K562 (cell line): ENCODE results near the gene HMSD. TPM values are rescaled to one million over a fixed set of nuclear protein-coding genes. Genes with fewer than 3 reads are reported as not detected.
"Not testable (repeated sequence)": the region's sequence is repeated elsewhere in the genome, so short reads cannot be mapped to it uniquely, and the experiment has no call there.

ENCODE experiments used
- ATAC-seq: fragments of 200-7000 bp; cut with Tn5 transposase; 3 replicates; pipeline ENCODE4 v1.9.1; 2020; ENCODE audit warnings: moderate library complexity
- BruUV-seq: library from RNA; stranded (reverse); fragments of 400-500 nt; replicated peaks from 2 replicates; lab custom pipeline; 2021; lab: Mats Ljungman, UMichigan
- CTCF ChIA-PET: fragments of 300-600 bp; formaldehyde crosslinking; extraction: SDS; loops from one replicate; lab custom pipeline; 2021; ENCODE audit warnings: low intra/inter-chr PET ratio; lab: Yijun Ruan, JAX
- POLR2A ChIA-PET: fragments of 300-600, 350-650 bp; sonication (Branson Sonifier 250); formaldehyde crosslinking; extraction: SDS; loops from one replicate; lab custom pipeline; 2021; ENCODE audit warnings: antibody characterized with exemption, inconsistent platforms; lab: Yijun Ruan, JAX
- DNase-seq, 4 experiments: peaks; one replicate each; pipeline versions ENCODE4 v3.0.0 to v3.0.0-alpha.2; 2011 to 2018; ENCODE audit warnings: low spot score in 3 of 4, mixed read lengths in 3 of 4; ENCODE audit errors: extremely low read depth in 1 of 4
- FAIRE-seq: peaks from 2 replicates; lab custom pipeline; 2011; peaks lifted over from hg19 to GRCh38; lab: Jason Lieb, UNC
- H2AFZ ChIP-seq: 2 replicates; pipeline ENCODE4 v1.6.0; 2011; ENCODE audit warnings: low read depth, low read length, control low read depth, inconsistent platforms
- H3K27ac ChIP-seq: fragments of 200-600 bp; 3 replicates; pipeline ENCODE4 v1.8.0; 2011; ENCODE audit warnings: low read depth, mild to moderate bottlenecking, control low read depth, inconsistent platforms, low read length, moderate library complexity, mixed read lengths; ENCODE audit errors: extremely low read depth
- H3K27me3 ChIP-seq, 2 experiments: fragments of 300-600 bp in 1 of 2; 2 replicates in 1 of 2; 3 replicates in 1 of 2; pipeline versions ENCODE4 v1.6.0 to v1.8.0; 2011; ENCODE audit warnings: inconsistent platforms in 2 of 2, low read length in 2 of 2, mild to moderate bottlenecking in 1 of 2, mixed read lengths in 1 of 2, moderate library complexity in 1 of 2; ENCODE audit not compliant: control insufficient read depth in 2 of 2, insufficient read depth in 2 of 2
- H3K36me3 ChIP-seq: fragments of 300-600 bp; 3 replicates; pipeline ENCODE4 v1.8.0; 2011; ENCODE audit warnings: mild to moderate bottlenecking, low read length, inconsistent platforms; ENCODE audit not compliant: control insufficient read depth, insufficient read depth
- H3K4me1 ChIP-seq, 2 experiments: fragments of 200-600 bp in 1 of 2; replicated peaks in 1 of 2; 2 replicates in 1 of 2; 3 replicates in 1 of 2; pipeline versions ENCODE4 v1.5.1 to v1.8.0; 2011; ENCODE audit warnings: inconsistent platforms in 2 of 2, low read length in 2 of 2, mild to moderate bottlenecking in 1 of 2, mixed read lengths in 1 of 2, moderate library complexity in 1 of 2; ENCODE audit not compliant: control insufficient read depth in 2 of 2, insufficient read depth in 2 of 2
- H3K4me2 ChIP-seq: 2 replicates; pipeline ENCODE4 v1.6.1; 2011; ENCODE audit warnings: low read length, control low read depth, inconsistent platforms, mixed read lengths; ENCODE audit not compliant: insufficient read depth
- H3K4me3 ChIP-seq: fragments of 200-600 bp; sonication (generic), shearing (Covaris generic); 2 replicates; pipeline ENCODE4 v1.5.1; 2016; ENCODE audit warnings: control low read depth, inconsistent platforms
- H3K79me2 ChIP-seq: fragments of 200-600 bp; 3 replicates; pipeline ENCODE4 v1.8.0; 2011; ENCODE audit warnings: low read length, inconsistent platforms; ENCODE audit not compliant: control insufficient read depth, insufficient read depth
- H3K9ac ChIP-seq, 2 experiments: 2 replicates each; pipeline versions ENCODE4 v1.6.0 to v1.6.1; 2011; ENCODE audit warnings: low read depth in 2 of 2, low read length in 2 of 2, control low read depth in 1 of 2, inconsistent platforms in 1 of 2, mild to moderate bottlenecking in 1 of 2, mixed read lengths in 1 of 2; ENCODE audit not compliant: insufficient read depth in 1 of 2
- H3K9me1 ChIP-seq: one replicate; pipeline ENCODE4 v1.6.0; 2011; ENCODE audit warnings: inconsistent platforms, mild to moderate bottlenecking, low read length, moderate library complexity; ENCODE audit not compliant: control insufficient read depth, insufficient read depth
- H3K9me3 ChIP-seq: replicated peaks from 2 replicates; pipeline ENCODE4 v1.5.1; 2011; ENCODE audit warnings: low read depth, low read length, inconsistent platforms; ENCODE audit not compliant: control insufficient read depth, insufficient read depth
- H4K20me1 ChIP-seq: replicated peaks from 2 replicates; pipeline ENCODE4 v1.6.1; 2011; ENCODE audit warnings: low read length, inconsistent platforms, mixed read lengths; ENCODE audit not compliant: control insufficient read depth, insufficient read depth
- KDM4B ChIP-seq, 2 experiments: fragments of 450-650 bp in 1 of 2; sonication (generic) in 1 of 2; IDR thresholded peaks; 2 replicates each; pipeline ENCODE4 v1.6.1; 2016 to 2017; ENCODE audit warnings: borderline replicate concordance in 2 of 2, antibody characterized with exemption in 1 of 2, low read depth in 1 of 2, mild to moderate bottlenecking in 1 of 2
- KHSRP ChIP-seq: fragments of 450-650 bp; IDR thresholded peaks from 2 replicates; pipeline ENCODE4 v1.6.1; 2017
- OTX1 ChIP-seq: fragments of 450-650 bp; formaldehyde crosslinking; IDR thresholded peaks from 2 replicates; pipeline ENCODE4 v1.4.0; 2022; ENCODE audit warnings: mild to moderate bottlenecking
- RBFOX2 ChIP-seq: fragments of 200-400 bp; formaldehyde crosslinking; IDR thresholded peaks from 2 replicates; pipeline ENCODE4 v1.6.1; 2017; ENCODE audit warnings: low read depth, mild to moderate bottlenecking, low read length, moderate library complexity
- RBM22 ChIP-seq: fragments of 200-400 bp; formaldehyde crosslinking; IDR thresholded peaks from 2 replicates; pipeline ENCODE4 v1.6.1; 2018; ENCODE audit warnings: low read length, low read depth; ENCODE audit not compliant: poor library complexity, severe bottlenecking
- SMARCA4 ChIP-seq: fragments of 450-650 bp; IDR thresholded peaks from 2 replicates; pipeline ENCODE4 v1.6.1; 2016
- ZNF717 ChIP-seq: fragments of 250-450 bp; sonication (Bioruptor Pico); IDR thresholded peaks from 2 replicates; pipeline ENCODE4 v1.5.0; 2021
- WGBS: fragments of 100-300 bp; shearing (Covaris generic); methylation state at CpG from one replicate; pipeline ENCODE4 v1.1.6; 2016; ENCODE audit warnings: low coverage, mixed read lengths; ENCODE audit not compliant: insufficient coverage; ENCODE audit errors: missing lambda C conversion rate; 5-methylcytosine and 5-hydroxymethylcytosine counted together
- in situ Hi-C: fragments of 300-500 bp; cut with MboI; formaldehyde crosslinking; loops from 4 replicates; pipeline ENCODE4 v1.15.0; 2018; ENCODE audit warnings: inconsistent platforms, mixed read lengths
- intact Hi-C: fragments of 100-400 bp; cut with micrococcal nuclease; formaldehyde crosslinking; loops from 2 replicates; pipeline ENCODE4 v1.14.2; 2022
- polyA plus RNA-seq, 8 experiments: library from polyadenylated mRNA; depleted of rRNA in 4 of 8; stranded (reverse) in 5 of 8; unstranded in 3 of 8; fragments of >200 nt; fragmentation: Nextera tagmentation in 2 of 8; fragmentation: Illumina TruSeq in 1 of 8; extraction: Ambion mirVana in 2 of 8; extraction: Trizol in 1 of 8; gene quantifications; 2 replicates each; pipeline versions ENCODE4 v1.2.1 to v1.2.3, GENCODE V29; 2011 to 2014; ENCODE audit warnings: inconsistent platforms in 1 of 8, missing spikeins in 1 of 8
- total RNA-seq, 7 experiments: library from RNA; depleted of rRNA in 6 of 7; stranded (reverse); fragments of >200 nt in 6 of 7; fragmentation: Illumina TruSeq in 2 of 7; extraction: Trizol in 2 of 7; gene quantifications; 2 replicates each; pipeline versions ENCODE4 v1.2.1 to v1.2.3, GENCODE V29; 2011 to 2021; ENCODE audit warnings: low replicate concordance in 1 of 7
- TF ChIP-seq, protein P1 (sequence below): sonication (generic); formaldehyde crosslinking; IDR thresholded peaks from 2 replicates; pipeline ENCODE4 v1.8.0; 2022; ENCODE audit warnings: missing genetic modification reagents, mild to moderate bottlenecking, borderline replicate concordance
- TF ChIP-seq, protein P2 (sequence below): fragments of 250-450 bp; sonication (Bioruptor Pico); IDR thresholded peaks from 2 replicates; pipeline ENCODE4 v1.6.1; 2021; ENCODE audit warnings: mild to moderate bottlenecking
- TF ChIP-seq, protein P3 (sequence below): sonication (generic); formaldehyde crosslinking; IDR thresholded peaks from 2 replicates; pipeline ENCODE4 v1.8.0; 2022; ENCODE audit warnings: mild to moderate bottlenecking, missing genetic modification reagents
- TF ChIP-seq, protein P4 (sequence below): sonication (generic); formaldehyde crosslinking; IDR thresholded peaks from 2 replicates; pipeline ENCODE4 v1.8.1; 2022; ENCODE audit warnings: missing genetic modification reagents

The HMSD gene
- total and polyA plus RNA-seq, 9 of the 15 experiments (the other 6 are each of a cell fraction or from before 2014, with no cell fraction given) = 0.18 to 0.39 (median 0.33) TPM; not detected in 6

DNA sequence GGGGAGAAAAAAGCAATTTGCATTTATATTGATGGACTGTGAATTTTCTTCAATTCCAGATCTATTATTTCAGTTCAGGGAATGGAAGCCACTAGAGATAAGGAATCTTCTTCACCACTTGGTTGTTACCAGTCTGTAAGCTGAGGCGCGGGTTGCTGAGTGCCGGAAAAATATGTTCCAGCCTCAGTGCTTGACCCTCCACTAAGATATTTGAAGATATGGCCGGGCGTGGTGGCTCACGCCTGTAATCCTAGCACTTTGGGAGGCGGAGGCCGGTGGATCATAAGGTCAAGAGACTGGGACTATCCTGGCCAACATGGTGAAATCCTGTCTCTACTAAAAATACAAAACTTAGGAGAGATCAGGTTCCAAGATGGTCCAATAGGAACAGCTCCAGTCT, 9.1 kb upstream of the HMSD start:
- POLR2A ChIA-PET = no interaction called here
- Histone ChIP-seq H2AFZ (no peak overlapping the region), H3K9me1 (no peaks in the 10 kb centered on the region), H3K4me2 (no peak overlapping the region), H3K9ac (no peak overlapping the region), H3K36me3 (no peaks in the 10 kb centered on the region), H3K4me3 (no peak overlapping the region), H3K4me1 (peaks cover 0 to 6% of the 10 kb centered on the region in 2 experiments; a peak in 2 of 5 replicates), H4K20me1 (no peaks in the 10 kb centered on the region), H3K79me2 (no peaks in the 10 kb centered on the region)
- WGBS = 0% methylated on average over 8 of the region's 8 CpGs
- CTCF ChIA-PET = no interaction called here
- BruUV-seq = no TSS peak
- intact Hi-C loops = no loop called here
- TF ChIP-seq KHSRP (no peak), KDM4B (IDR thresholded peaks at IDR 0.05; ENCODE audit: borderline replicate concordance in 2 of 2, low read depth in 1 of 2) (no peak), RBM22 (no peak), OTX1 (no peak), ZNF717 (no peak), SMARCA4 (no peak), RBFOX2 (no peak)
- TF ChIP-seq, protein P1, sequence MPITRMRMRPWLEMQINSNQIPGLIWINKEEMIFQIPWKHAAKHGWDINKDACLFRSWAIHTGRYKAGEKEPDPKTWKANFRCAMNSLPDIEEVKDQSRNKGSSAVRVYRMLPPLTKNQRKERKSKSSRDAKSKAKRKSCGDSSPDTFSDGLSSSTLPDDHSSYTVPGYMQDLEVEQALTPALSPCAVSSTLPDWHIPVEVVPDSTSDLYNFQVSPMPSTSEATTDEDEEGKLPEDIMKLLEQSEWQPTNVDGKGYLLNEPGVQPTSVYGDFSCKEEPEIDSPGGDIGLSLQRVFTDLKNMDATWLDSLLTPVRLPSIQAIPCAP = no peak
- TF ChIP-seq, protein P2, sequence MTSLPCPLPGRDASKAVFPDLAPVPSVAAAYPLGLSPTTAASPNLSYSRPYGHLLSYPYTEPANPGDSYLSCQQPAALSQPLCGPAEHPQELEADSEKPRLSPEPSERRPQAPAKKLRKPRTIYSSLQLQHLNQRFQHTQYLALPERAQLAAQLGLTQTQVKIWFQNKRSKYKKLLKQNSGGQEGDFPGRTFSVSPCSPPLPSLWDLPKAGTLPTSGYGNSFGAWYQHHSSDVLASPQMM (CRISPR knock-in tag) = no peak
- TF ChIP-seq, protein P3, sequence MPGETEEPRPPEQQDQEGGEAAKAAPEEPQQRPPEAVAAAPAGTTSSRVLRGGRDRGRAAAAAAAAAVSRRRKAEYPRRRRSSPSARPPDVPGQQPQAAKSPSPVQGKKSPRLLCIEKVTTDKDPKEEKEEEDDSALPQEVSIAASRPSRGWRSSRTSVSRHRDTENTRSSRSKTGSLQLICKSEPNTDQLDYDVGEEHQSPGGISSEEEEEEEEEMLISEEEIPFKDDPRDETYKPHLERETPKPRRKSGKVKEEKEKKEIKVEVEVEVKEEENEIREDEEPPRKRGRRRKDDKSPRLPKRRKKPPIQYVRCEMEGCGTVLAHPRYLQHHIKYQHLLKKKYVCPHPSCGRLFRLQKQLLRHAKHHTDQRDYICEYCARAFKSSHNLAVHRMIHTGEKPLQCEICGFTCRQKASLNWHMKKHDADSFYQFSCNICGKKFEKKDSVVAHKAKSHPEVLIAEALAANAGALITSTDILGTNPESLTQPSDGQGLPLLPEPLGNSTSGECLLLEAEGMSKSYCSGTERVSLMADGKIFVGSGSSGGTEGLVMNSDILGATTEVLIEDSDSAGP (CRISPR knock-in tag) = no peak
- TF ChIP-seq, protein P4, sequence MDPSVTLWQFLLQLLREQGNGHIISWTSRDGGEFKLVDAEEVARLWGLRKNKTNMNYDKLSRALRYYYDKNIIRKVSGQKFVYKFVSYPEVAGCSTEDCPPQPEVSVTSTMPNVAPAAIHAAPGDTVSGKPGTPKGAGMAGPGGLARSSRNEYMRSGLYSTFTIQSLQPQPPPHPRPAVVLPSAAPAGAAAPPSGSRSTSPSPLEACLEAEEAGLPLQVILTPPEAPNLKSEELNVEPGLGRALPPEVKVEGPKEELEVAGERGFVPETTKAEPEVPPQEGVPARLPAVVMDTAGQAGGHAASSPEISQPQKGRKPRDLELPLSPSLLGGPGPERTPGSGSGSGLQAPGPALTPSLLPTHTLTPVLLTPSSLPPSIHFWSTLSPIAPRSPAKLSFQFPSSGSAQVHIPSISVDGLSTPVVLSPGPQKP (CRISPR knock-in tag) = no peak
- TF ChIP-seq, all 486 proteins: peak for 0
- ATAC-seq (no peak), DNase-seq (no peak), FAIRE-seq (no peak)
- Histone ChIP-seq H3K9me3 (no peaks in the 10 kb centered on the region), H3K27me3 (no peaks in the 10 kb centered on the region), H3K27ac (no peak overlapping the region)
- in situ Hi-C loops = no loop called here

DNA sequence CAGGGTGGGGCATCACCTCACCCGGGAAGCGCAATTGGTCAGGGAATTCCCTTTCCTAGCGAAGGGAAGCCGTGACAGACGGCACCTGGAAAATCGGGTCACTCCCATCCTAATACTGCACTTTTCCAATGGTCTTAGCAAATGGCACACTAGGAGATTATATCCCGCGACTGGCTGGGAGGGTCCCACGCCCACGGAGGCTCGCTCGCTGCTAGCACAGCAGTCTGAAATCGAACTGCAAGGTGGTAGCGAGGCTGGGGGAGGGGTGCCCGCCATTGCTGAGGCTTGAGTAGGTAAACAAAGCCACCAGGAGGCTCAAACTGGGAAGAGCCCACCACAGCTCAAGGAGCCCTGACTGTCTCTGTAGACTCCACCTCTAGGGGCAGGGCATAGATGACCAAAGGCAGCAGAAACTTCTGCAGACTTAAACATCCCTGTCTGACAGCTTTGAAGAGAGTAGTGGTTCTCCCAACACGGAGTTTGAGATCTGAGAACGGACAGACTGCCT, 8.5 kb upstream of the HMSD start:
- in situ Hi-C loops, DNase-seq, H3K4me1 ChIP-seq, ATAC-seq, H2AFZ ChIP-seq, H4K20me1 ChIP-seq, H3K4me3 ChIP-seq, H3K27ac ChIP-seq, H3K79me2 ChIP-seq, FAIRE-seq, H3K4me2 ChIP-seq, H3K36me3 ChIP-seq, H3K9me3 ChIP-seq, H3K9me1 ChIP-seq, intact Hi-C loops, CTCF ChIA-PET, BruUV-seq, H3K9ac ChIP-seq, POLR2A ChIA-PET, H3K27me3 ChIP-seq: not testable (repeated sequence)
- 0% methylated on average over 2 of the region's 17 CpGs for WGBS
